SH-SY5Y (cell line): ENCODE measurements around the gene PADI1.

Source experiments
- GATA2 ChIP-seq: IDR thresholded peaks from 2 replicates; pipeline ENCODE4 v1.6.1; 2011; ENCODE audit warnings: mild to moderate bottlenecking, low read depth, low read length
- GATA3 ChIP-seq: IDR thresholded peaks from 2 replicates; pipeline ENCODE4 v1.6.1; 2011; ENCODE audit warnings: low read depth, mild to moderate bottlenecking, low read length, moderate library complexity

DNA sequence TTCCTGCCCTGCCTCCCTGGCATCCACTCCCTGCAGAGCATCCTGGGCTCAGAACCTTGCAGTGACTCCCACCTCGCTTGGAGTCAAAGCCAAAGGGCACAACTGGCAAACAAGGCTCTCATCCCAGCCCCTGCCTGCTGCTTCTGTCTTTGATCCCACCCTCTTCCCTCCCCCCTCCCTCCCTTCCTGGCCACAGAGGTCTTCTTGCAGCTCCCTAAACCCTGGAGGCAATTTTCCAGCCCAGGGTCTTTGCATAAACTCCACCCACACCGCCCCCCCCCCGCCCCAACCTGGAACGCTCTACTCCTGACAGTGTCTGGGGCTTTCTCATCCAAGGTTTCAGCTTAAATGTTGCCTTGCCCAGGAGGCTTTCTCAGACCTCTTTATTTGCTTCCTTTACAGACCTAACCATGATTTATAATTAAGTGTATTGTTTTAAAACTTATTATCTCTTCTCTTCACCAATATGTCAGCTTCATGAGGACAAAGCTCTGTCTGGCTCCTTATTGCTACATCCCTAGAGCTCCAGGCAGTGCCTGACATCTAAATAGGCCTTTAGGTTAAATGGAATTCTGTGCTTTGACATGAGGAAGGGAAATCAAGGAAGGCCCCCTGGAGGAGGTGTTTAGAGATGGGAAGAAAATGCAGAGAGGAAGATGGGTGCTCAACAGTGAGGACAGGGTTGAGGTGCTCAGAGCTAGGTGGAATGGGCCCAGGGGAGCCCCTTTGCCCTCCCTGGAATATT is 37.7 kb upstream of the PADI1 start:
- TF ChIP-seq GATA3 (no peak), GATA2 (no peak)
